Measurements from ENCODE around the gene ZNF618.

ZNF618 gene

GRCh38 chr9:113876993-113877368 is 872 bp downstream of the ZNF618 start:
- CTCF ChIA-PET: interaction anchor here (0.7 to 2.4 kb wide), 26 partner anchors 9 to 207 kb away, joined by 3 to 12 read pairs (median 4); no protein-coding TSS in a partner anchor

GRCh38 chr9:113879318-113879717 is 3.2 kb downstream of the ZNF618 start:
- TF ChIP-seq, protein P1, sequence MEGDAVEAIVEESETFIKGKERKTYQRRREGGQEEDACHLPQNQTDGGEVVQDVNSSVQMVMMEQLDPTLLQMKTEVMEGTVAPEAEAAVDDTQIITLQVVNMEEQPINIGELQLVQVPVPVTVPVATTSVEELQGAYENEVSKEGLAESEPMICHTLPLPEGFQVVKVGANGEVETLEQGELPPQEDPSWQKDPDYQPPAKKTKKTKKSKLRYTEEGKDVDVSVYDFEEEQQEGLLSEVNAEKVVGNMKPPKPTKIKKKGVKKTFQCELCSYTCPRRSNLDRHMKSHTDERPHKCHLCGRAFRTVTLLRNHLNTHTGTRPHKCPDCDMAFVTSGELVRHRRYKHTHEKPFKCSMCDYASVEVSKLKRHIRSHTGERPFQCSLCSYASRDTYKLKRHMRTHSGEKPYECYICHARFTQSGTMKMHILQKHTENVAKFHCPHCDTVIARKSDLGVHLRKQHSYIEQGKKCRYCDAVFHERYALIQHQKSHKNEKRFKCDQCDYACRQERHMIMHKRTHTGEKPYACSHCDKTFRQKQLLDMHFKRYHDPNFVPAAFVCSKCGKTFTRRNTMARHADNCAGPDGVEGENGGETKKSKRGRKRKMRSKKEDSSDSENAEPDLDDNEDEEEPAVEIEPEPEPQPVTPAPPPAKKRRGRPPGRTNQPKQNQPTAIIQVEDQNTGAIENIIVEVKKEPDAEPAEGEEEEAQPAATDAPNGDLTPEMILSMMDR (IDR thresholded peaks at IDR 0.05; ENCODE audit: insufficient read depth, low read length, missing control alignments): no peak
- no peak overlapping the region for H3K4me3 ChIP-seq (ENCODE audit: low read depth, low read length)
- POLR2A ChIA-PET: no interaction called here
- DNase-seq (ENCODE audit: low read depth, low spot score): no peak
- CTCF ChIA-PET: interaction anchor here (0.7 to 2.9 kb wide), 4 partner anchors 9 to 203 kb away, joined by 3 to 8 read pairs (median 4); no protein-coding TSS in a partner anchor

More at GRCh38 chr9:113876993-113877368, 872 bp downstream of the ZNF618 start:
- H3K4me3 ChIP-seq (ENCODE audit: low read depth, low read length): peak overlapping the region; percentile 68
- POLR2A ChIA-PET: no interaction called here
- DNase-seq (ENCODE audit: low read depth, low spot score): no peak
- TF ChIP-seq, protein P1 (IDR thresholded peaks at IDR 0.05; ENCODE audit: insufficient read depth, low read length, missing control alignments): no peak

DNA sequence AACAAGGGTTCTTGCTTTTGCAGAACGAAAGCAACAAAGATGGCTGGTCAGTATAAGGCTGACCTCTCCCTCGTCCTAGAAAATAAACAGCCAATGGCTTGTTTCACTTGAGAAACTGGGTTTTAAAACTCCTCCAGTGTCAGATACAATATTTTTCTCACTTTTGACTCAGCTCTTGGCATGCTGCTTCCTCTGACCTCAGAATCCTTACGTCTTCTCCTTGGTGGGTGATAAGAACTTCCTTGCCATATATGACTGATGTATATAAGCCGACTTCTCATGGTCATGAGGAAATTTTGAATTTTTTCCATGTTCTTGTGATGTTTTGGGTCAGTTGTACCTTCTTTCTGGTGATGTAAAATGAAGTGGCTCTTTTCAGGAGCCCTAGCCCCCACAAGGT is 3.8 kb downstream of the ZNF618 start:
- ChIA-PET POLR2A (no interaction called here), CTCF (interaction anchor here (2.9 kb wide), 1 partner anchor 203 kb away, joined by 8 read pairs; no protein-coding TSS in a partner anchor)
- TF ChIP-seq, protein P1 (IDR thresholded peaks at IDR 0.05; ENCODE audit: insufficient read depth, low read length, missing control alignments): no peak
- peak; percentile 7 for DNase-seq (ENCODE audit: low read depth, low spot score)
- H3K4me3 ChIP-seq (ENCODE audit: low read depth, low read length): no peak overlapping the region

DNA sequence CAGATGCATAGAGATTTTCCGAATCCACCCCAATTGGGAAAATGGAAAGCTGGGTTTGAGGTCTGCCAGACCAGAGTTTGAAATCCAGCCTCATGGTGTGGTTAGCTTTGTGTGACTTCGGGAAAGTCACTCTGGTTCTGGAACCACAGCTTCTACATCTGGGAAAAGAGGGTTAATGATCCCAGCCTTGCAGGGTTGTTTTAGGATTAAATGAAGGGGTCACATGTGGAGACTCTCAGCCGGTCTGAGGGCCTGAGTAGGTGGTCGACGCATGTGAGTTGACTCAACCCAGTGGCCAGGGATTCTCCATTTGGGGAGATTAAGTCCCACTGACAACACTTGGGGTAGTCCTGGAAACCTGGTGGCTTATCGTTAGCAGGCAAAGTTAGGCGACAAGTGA is 6.1 kb downstream of the ZNF618 start:
- CTCF ChIA-PET: interaction anchor here (1.0 to 1.6 kb wide), 3 partner anchors 48 to 81 kb away, joined by 3 to 6 read pairs (median 4); no protein-coding TSS in a partner anchor
- no peak for DNase-seq (ENCODE audit: low read depth, low spot score)
- TF ChIP-seq, protein P1 (IDR thresholded peaks at IDR 0.05; ENCODE audit: insufficient read depth, low read length, missing control alignments): no peak
- POLR2A ChIA-PET: interaction anchor here (1.2 kb wide), 1 partner anchor 16 kb away, joined by 4 read pairs; no protein-coding TSS in a partner anchor
- H3K4me3 ChIP-seq (ENCODE audit: low read depth, low read length): no peak overlapping the region

GRCh38 chr9:113882636-113883164 is 6.6 kb downstream of the ZNF618 start:
- DNase-seq (ENCODE audit: low read depth, low spot score): no peak
- no peak overlapping the region for H3K4me3 ChIP-seq (ENCODE audit: low read depth, low read length)
- CTCF ChIA-PET: interaction anchor here (1.0 to 1.5 kb wide), 2 partner anchors 47 to 81 kb away, joined by 3 to 6 read pairs; no protein-coding TSS in a partner anchor
- POLR2A ChIA-PET: interaction anchor here (1.2 kb wide), 1 partner anchor 16 kb away, joined by 4 read pairs; no protein-coding TSS in a partner anchor
- TF ChIP-seq, protein P1 (IDR thresholded peaks at IDR 0.05; ENCODE audit: insufficient read depth, low read length, missing control alignments): no peak

DNA sequence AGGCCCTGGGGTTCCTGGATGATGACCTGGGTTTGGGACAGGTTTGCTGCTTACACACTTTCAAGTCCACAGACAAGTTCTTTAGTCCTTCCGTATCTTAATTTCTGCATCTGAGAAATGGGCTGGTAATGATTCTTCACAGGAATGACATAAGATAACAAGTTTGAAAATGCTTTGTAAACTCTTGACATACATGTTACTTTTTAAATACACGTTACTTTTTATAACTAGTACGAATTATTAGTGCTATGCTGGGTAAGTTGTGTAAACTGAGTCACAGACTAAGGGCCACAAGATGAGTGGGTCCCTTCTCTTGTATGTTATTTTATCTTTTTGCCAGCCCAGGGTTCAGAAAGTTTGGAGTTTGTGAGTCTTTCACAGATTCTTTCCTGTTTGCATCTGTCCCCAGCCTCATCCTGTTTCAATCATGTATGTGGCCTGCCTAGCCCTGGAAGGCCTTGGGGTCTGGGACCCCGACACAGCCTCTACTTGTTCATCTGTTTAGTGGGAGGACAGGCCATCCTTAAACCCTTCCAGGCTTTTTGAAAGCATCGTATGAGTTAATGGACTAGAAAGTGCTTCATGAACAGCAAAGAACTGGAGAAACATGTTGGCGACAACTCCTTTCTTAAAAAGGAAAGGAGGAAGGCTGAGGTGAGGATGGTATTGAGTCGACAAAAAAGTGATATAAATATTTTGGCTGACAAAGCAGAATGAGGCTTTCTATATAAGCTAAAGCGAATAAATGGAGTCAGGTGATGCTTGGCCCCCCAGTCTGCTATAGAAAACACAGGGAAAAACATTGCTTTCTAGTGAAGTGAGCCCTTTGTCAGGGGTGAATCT is 9.3 kb downstream of the ZNF618 start:
- H3K4me3 ChIP-seq (ENCODE audit: low read depth, low read length): no peak overlapping the region
- DNase-seq (ENCODE audit: low read depth, low spot score): no peak
- TF ChIP-seq, protein P1 (IDR thresholded peaks at IDR 0.05; ENCODE audit: insufficient read depth, low read length, missing control alignments): no peak
- CTCF ChIA-PET: interaction anchor here (1.5 kb wide), 1 partner anchor 8 kb away, joined by 7 read pairs; no protein-coding TSS in a partner anchor
- POLR2A ChIA-PET: no interaction called here
